Sigmoid colon (tissue), 4 donors: ENCODE data around the gene AP5B1.

Source experiments
- EP300 ChIP-seq, 4 donors: sonication (generic); formaldehyde crosslinking; IDR thresholded peaks; one replicate each; pipeline ENCODE4 v1.6.1; 2017; ENCODE audit warnings: antibody characterized with exemption in 4 of 4
- POLR2A ChIP-seq, 2 donors: fragments of 450-650 bp; IDR thresholded peaks; one replicate each; pipeline ENCODE4 v1.6.1; 2016; ENCODE audit warnings: antibody characterized with exemption in 2 of 2, mild to moderate bottlenecking in 2 of 2, moderate library complexity in 2 of 2
- TF ChIP-seq, protein P1 (sequence below), 4 experiments: fragments of 450-650 bp in 3 of 4; fragments of 200-600 bp in 1 of 4; IDR thresholded peaks; one replicate each; pipeline ENCODE4 v1.5.1; 2016 to 2019; ENCODE audit warnings: antibody characterized with exemption in 4 of 4, mild to moderate bottlenecking in 3 of 4, moderate library complexity in 2 of 4

DNA sequence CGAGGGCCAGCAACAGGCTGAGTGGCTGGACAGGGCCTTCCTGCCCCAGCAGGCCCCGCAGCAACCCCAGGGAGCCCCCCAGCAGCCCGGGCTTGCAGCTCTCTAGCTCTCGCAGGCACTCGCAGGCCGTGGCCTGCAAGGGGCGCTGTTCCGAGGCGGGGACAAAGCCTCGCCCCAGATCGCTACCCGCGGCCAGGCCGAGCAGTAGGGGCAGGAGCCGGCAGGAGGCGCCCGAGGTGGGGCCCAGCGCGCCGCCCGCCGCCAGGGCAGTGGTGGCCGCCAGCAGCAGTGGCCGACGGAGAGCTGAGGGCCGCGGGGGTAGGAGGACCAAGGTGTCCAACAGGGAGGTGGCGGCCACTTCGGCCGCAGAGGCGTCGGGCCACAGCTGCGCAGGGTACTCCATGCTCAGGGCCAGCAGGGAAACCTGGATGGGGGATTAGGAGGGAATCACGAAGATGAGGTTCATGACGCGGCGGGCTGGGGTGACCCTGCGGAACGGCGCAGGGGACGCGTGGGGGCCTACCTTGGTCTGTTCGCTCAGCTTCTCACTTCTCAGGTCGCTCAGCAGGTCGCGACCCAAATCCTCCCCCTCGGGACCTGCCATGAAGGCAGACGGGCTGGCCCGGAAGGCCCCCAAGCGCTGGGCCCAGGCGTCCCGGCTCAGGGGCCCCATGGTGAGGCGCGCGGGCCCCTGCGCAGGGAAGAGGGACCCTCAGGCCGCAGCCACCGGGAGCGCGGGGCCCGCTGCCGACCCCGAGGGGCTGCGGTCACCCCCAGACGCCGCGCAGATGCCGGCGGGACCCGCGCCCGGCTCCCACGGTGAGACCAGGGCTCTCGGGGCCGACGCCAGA, 632 bp downstream of the AP5B1 start:
- TF ChIP-seq POLR2A (IDR thresholded peaks at IDR 0.05) (peak in 1 of 2 donors; percentile 16), EP300 (IDR thresholded peaks at IDR 0.05) (no peak)
- TF ChIP-seq, protein P1, sequence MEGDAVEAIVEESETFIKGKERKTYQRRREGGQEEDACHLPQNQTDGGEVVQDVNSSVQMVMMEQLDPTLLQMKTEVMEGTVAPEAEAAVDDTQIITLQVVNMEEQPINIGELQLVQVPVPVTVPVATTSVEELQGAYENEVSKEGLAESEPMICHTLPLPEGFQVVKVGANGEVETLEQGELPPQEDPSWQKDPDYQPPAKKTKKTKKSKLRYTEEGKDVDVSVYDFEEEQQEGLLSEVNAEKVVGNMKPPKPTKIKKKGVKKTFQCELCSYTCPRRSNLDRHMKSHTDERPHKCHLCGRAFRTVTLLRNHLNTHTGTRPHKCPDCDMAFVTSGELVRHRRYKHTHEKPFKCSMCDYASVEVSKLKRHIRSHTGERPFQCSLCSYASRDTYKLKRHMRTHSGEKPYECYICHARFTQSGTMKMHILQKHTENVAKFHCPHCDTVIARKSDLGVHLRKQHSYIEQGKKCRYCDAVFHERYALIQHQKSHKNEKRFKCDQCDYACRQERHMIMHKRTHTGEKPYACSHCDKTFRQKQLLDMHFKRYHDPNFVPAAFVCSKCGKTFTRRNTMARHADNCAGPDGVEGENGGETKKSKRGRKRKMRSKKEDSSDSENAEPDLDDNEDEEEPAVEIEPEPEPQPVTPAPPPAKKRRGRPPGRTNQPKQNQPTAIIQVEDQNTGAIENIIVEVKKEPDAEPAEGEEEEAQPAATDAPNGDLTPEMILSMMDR (IDR thresholded peaks at IDR 0.05): peak; percentile 92 to 97 (median 96)
